Measurements from ENCODE around the gene TBX15.

The TBX15 gene

GRCh38 chr1:118988186-118989005, at the start of gene TBX15:
Gene TBX15 (minus strand): TSS chr1:118988343. CDS start chr1:118987795, 548 bp downstream.
- peak; percentile 67 for DNase-seq (ENCODE audit: low read depth)
- peak within 1 kb of the TSS; percentile 70 for H3K4me3 ChIP-seq (ENCODE audit: low read length)
- TF ChIP-seq CTCF (conservative IDR thresholded peaks at IDR 0.05; ENCODE audit: low read length): no peak

- DNase-seq (ENCODE audit: low read depth): no peak
- H3K4me3 ChIP-seq (ENCODE audit: low read length): no peak overlapping the region
- no peak for TF ChIP-seq CTCF (conservative IDR thresholded peaks at IDR 0.05; ENCODE audit: low read length)
Measured at GRCh38 chr1:119034359-119034758, 46.2 kb upstream of the TBX15 start.

GRCh38 chr1:119032986-119033385, 44.8 kb upstream of the TBX15 start:
- no peak for DNase-seq (ENCODE audit: low read depth)
- H3K4me3 ChIP-seq (ENCODE audit: low read length): no peak overlapping the region
- no peak for TF ChIP-seq CTCF (conservative IDR thresholded peaks at IDR 0.05; ENCODE audit: low read length)

- no peak for DNase-seq (ENCODE audit: low read depth)
- TF ChIP-seq CTCF (conservative IDR thresholded peaks at IDR 0.05; ENCODE audit: low read length): no peak
- no peak overlapping the region for H3K4me3 ChIP-seq (ENCODE audit: low read length)
Measured at GRCh38 chr1:119027759-119028158, 39.6 kb upstream of the TBX15 start.

GRCh38 chr1:119026956-119027355, 38.8 kb upstream of the TBX15 start:
- H3K4me3 ChIP-seq (ENCODE audit: low read length): no peak overlapping the region
- TF ChIP-seq CTCF (conservative IDR thresholded peaks at IDR 0.05; ENCODE audit: low read length): no peak
- DNase-seq (ENCODE audit: low read depth): no peak

- no peak for DNase-seq (ENCODE audit: low read depth)
- no peak for TF ChIP-seq CTCF (conservative IDR thresholded peaks at IDR 0.05; ENCODE audit: low read length)
- H3K4me3 ChIP-seq (ENCODE audit: low read length): no peak overlapping the region
Measured at GRCh38 chr1:119015547-119015946, 27.4 kb upstream of the TBX15 start.

- no peak overlapping the region for H3K4me3 ChIP-seq (ENCODE audit: low read length)
- no peak for DNase-seq (ENCODE audit: low read depth)
- TF ChIP-seq CTCF (conservative IDR thresholded peaks at IDR 0.05; ENCODE audit: low read length): no peak
Measured at GRCh38 chr1:119012383-119012782, 24.2 kb upstream of the TBX15 start.
